Kidney glomerular epithelial cell (primary cell): ENCODE results near the gene TMIE.

Experiments
- DNase-seq: peaks from one replicate; lab custom pipeline; 2025; lab: John Stamatoyannopoulos, UW

Gene TMIE

GRCh38 chr3:46708401-46709156 is 7.4 kb downstream of the TMIE start:
- DNase-seq, result no peak

- no peak for DNase-seq
These were observed 8.0 kb downstream of the TMIE start for GRCh38 chr3:46709157-46709654.

- DNase-seq, result no peak
These were observed 8.5 kb downstream of the TMIE start for GRCh38 chr3:46709721-46710120.

DNA sequence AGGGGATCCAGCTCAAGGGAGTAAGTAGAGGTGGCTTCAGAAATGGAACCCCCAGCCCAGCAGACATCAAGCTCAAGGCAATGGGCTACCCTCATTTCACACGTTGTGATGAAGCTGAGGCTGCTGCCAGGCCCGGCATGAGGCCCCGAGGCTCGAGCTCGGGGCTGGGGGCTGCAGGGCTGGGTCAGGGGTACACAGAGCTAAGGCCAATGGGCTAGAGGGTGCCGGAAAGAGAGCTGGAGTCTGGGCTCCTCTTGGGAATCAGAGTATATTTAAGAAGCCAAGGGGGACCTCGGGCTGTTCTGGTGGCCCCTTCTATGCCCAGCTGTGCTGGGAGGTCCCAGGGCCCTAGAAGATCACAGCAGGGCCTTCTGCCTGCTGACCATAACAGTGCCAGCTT is 9.0 kb downstream of the TMIE start:
- DNase-seq, result no peak

- DNase-seq, result no peak
These were observed 9.6 kb downstream of the TMIE start for GRCh38 chr3:46710671-46711295.

DNA sequence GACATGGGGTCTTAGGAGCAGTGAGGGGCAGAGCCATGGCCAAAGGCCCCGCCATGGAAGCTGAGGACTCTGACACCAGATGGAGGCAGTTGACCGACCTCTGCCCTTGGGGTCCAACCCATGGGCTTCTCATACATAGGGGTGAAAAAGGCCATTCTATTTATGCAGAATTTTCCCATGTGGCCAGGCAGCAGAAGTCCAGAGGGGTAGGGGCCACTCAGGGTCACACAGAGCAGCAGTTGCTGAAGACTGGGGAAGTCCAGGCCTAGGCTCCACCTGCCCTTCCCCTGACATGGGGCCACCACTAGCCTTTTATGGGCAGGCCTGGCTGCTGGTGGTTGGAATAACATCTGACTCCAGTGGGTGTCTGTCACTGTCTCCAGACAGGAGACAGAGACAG is 10.1 kb downstream of the TMIE start:
- no peak for DNase-seq

DNA sequence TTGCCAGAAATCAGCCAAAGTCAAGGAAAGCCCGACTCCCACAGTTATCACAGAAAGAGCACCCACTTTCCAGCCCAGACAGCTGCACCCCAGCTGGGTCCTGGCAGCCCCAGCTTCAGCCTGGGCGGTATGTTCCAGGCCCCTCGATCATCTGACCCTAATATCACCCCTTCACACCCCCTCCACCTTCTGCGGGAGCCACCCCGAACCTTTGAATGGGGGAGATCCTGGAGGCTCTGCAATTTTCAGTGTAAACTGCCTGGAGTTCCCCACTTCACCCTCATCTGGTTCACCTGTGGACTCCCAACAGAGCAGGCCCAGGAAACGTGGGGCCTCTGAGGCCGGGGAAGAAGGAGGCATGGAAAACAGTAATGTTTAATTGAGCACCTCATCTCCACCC is 10.6 kb downstream of the TMIE start:
- DNase-seq, result no peak

DNA sequence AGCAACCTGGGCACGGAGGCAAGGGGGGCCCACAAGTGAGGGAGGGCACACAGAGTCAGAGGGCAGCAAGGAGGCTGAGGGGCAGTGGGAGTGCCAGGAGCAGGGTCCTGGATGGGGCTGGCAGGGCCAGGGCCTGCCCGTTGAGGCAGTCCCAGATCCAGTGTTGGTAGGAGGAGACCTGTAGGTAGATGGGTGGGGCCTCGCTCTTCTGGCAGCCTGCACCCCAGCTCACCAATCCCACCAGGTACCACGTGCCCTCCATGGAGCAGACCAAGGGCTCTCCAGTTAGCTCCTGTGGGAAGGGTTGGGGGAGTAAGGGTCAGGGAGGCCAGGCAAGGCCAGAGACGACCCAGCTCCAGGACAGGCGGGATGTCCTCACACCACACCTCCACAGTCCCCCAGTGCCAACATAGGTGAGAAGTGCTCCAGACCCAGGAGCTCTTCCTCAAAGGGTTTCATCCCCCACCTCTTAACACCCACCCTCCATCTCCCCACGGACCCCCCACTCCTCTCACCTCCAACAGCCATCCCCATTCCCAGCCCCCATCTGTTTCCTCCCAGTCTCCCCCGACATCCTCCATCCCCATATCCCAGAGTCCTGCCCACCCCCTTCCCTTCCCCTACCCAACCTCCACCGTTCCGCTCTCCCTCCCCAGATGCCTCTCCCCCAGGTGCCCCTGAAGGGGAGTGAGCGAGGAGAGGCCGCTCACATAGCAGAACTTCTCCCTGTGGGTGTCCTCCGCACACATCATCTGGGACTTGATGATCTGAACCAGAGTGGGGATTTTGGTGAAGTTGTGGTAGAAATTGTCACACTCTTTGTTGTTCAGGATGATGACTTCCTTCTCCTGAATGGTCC is 11.2 kb downstream of the TMIE start:
- no peak for DNase-seq

DNA sequence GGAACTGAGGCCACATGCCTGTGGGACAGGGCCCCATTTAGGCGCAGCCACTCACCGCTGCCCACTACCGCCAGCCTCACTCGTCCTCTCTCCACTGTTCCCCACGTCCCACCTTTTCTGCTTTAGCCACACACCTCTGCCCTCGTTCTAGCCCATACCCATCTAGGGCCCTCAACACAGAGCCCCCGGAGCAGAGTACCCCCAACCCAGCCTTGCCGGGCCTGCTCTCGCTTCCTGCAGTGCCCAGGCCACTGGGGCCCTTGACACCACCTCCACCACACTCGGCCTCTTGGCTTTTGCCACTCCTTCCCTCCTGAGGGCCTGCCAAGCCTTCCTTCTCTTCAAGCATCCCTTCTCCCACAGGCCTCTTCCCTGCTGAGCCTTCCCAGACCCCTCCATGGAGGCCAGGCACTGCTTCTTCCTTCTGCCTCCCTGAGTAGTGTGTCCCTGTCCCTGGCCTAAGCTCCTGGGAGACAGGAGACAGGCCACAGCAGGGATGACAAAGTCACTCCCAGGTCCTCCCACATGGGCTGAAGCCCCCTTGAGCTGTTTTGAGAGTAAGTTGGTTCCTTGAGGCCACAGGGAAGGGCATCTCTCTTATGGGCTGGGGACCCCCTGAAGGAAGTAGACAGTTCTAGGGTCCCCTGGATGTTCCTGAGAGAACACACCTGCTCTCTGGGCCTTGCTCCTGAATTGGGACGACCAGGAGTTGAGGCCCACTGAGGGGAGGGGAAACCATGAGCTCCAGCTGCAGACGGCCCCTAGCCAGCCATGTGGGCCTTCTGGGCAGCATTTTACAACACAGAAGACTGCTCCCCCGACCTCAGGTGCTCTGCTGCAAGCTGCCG is 12.1 kb downstream of the TMIE start:
- DNase-seq, result no peak

DNA sequence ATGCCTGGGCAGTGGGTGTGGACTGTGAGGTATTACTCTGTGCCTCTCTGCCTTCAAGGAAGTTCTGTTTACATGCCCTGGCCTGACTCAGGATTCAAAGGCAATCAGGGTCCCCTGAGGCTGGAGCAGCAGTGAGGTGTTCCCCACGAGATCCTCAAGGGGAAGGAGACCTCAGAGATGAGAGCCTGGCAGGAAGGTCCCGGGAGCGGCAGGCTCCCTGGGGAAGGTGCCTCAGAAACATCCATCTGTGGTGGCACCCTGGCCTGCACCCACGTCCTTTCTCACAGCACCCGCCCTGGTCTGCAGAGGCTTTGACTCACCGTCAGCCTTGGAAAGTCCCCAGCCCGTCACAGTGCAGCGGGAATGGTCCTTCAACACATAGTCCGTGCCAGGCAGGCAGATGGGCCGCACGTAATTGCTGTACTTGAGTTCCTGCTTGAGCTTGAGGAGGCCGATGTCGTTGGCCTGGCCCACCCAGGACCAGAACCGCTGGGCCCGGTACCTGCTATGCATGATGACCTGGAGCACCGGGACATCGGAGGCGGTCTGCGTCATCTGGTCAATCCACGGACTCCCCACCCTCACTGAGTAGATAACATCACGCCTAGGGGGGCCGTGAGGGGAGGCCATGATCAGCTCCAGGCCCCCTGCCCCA is 12.8 kb downstream of the TMIE start:
- no peak for DNase-seq

DNA sequence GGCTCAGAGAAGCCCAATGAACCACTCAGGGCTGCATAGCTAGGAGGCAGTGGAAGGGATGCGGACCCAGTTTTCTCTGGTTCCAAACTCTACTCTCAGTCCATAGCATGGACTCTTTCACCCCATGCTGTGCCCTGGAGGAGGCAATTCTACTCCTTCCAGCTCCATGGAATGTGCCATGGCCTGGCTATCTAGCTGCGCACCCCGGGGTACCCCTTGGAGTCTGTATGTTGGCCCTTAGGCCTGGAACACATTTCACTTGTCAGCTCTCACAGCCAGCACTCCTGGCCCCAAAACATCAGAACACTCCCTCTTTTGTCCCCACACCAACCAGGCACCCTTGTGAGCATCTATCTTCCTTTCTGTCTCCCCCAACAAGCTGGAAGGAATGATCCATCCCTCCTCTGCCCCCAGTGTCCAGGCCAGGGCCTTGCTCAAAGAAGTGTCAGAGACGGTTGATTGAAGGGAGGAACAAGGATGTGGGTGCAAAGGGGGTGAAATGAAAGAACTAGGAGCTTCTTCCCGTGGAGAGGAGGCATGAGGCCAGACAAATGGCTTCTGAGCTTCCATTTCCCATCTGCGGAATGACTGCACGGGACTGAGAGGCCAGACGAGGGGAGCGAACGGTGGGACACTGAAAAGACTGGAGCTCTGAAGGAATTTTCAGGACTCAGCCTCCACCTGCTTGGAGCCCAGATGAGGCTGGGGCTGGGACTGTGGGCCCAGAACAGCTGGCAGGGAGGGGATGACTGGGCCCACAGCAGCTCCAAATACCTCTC is 13.7 kb downstream of the TMIE start:
- no peak for DNase-seq

DNA sequence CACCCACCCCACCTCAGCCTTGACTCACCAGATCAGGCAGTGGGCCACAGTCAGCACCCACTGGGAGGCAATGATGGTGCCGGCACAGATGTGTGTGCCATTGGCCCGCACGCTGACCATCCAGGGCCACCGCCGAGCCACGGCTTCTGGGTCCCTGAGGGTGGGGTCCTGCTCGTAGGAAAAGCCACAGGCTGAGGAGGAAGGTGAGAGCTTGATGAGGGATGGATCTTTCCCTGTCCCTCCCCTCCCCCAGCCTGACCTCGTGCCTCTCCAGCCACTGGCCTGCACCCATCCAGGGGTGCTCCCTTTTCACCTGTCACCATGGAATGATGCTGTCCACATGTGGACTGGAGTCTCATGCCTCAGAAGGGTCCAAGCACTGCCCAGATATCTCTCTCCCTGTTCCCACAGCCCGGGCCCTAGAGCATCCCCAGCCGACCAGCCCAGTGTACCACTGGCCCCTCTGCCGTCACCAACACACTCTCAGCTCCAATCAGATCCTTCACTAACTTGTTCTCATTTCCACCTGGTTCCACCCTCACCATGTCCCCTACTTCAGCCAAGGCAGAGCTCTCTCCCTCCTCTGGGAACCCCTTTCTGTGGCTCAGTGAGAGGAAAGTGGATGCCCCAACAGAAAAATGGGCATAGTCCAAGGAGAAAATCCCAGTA is 14.4 kb downstream of the TMIE start:
- no peak for DNase-seq

- DNase-seq, result no peak
These were observed 15.6 kb downstream of the TMIE start for GRCh38 chr3:46716461-46717441.

- no peak for DNase-seq
These were observed 16.4 kb downstream of the TMIE start, which contains the start of gene PRSS50 for GRCh38 chr3:46717447-46718231. Gene PRSS50, minus strand, starts transcription at chr3:46717869. Its CDS starts 45 bp downstream, at chr3:46717824.

- DNase-seq, result no peak
These were observed 17.9 kb downstream of the TMIE start for GRCh38 chr3:46719044-46719565.

- no peak for DNase-seq
These were observed 18.6 kb downstream of the TMIE start for GRCh38 chr3:46719735-46720271.

GRCh38 chr3:46721009-46721408 is 19.8 kb downstream of the TMIE start:
- DNase-seq, result no peak
